ENCODE results near the gene ODAD3.
"Not testable (repeated sequence)": the region's sequence is repeated elsewhere in the genome, so short reads cannot be mapped to it uniquely, and the experiment has no call there.

Gene ODAD3

GRCh38 chr19:11435057-11435832, at the start of gene ODAD3, which contains the start of gene PRKCSH:
ODAD3 (minus strand) TSS chr19:11435121; CDS start chr19:11435016, 105 bp downstream.
PRKCSH (plus strand) TSS chr19:11435635; CDS start chr19:11436118, 483 bp downstream.
- in situ Hi-C loops (cut with HindIII; ENCODE audit: low pct_ligation_motif_present, low pct_unique_long_range_greater_than_20kb, low sequenced_read_pairs) = no loop called here
- peak; percentile 99 for DNase-seq

- DNase-seq = no peak
- in situ Hi-C loops (cut with HindIII; ENCODE audit: low pct_ligation_motif_present, low pct_unique_long_range_greater_than_20kb, low sequenced_read_pairs) = no loop called here
These were observed 48.6 kb upstream of the ODAD3 start for GRCh38 chr19:11483366-11484111.

- in situ Hi-C loops (cut with HindIII; ENCODE audit: low pct_ligation_motif_present, low pct_unique_long_range_greater_than_20kb, low sequenced_read_pairs) = no loop called here
- DNase-seq = peak; percentile 75
These were observed 47.6 kb upstream of the ODAD3 start for GRCh38 chr19:11482384-11483050.

- in situ Hi-C loops (cut with HindIII; ENCODE audit: low pct_ligation_motif_present, low pct_unique_long_range_greater_than_20kb, low sequenced_read_pairs) = no loop called here
- peak; percentile 86 for DNase-seq
These were observed 46.8 kb upstream of the ODAD3 start for GRCh38 chr19:11481534-11482383.

GRCh38 chr19:11480715-11481533, 46.0 kb upstream of the ODAD3 start, which contains the start of gene ELAVL3:
ELAVL3 (minus strand) TSS chr19:11481046; CDS start chr19:11480608, 438 bp downstream.
- in situ Hi-C loops (cut with HindIII; ENCODE audit: low pct_ligation_motif_present, low pct_unique_long_range_greater_than_20kb, low sequenced_read_pairs) = no loop called here
- no peak for DNase-seq

GRCh38 chr19:11479898-11480714, 45.2 kb upstream of the ODAD3 start:
- in situ Hi-C loops (cut with HindIII; ENCODE audit: low pct_ligation_motif_present, low pct_unique_long_range_greater_than_20kb, low sequenced_read_pairs) = no loop called here
- no peak for DNase-seq

- in situ Hi-C loops (cut with HindIII; ENCODE audit: low pct_ligation_motif_present, low pct_unique_long_range_greater_than_20kb, low sequenced_read_pairs) = no loop called here
- no peak for DNase-seq
These were observed 44.4 kb upstream of the ODAD3 start for GRCh38 chr19:11479090-11479897.

- no peak for DNase-seq
- in situ Hi-C loops (cut with HindIII; ENCODE audit: low pct_ligation_motif_present, low pct_unique_long_range_greater_than_20kb, low sequenced_read_pairs) = no loop called here
These were observed 43.5 kb upstream of the ODAD3 start for GRCh38 chr19:11478167-11479089.

- peak; percentile 20 for DNase-seq
- in situ Hi-C loops (cut with HindIII; ENCODE audit: low pct_ligation_motif_present, low pct_unique_long_range_greater_than_20kb, low sequenced_read_pairs) = no loop called here
These were observed 40.9 kb upstream of the ODAD3 start for GRCh38 chr19:11475861-11476260.

- DNase-seq; in situ Hi-C loops (cut with HindIII; ENCODE audit: low pct_ligation_motif_present, low pct_unique_long_range_greater_than_20kb, low sequenced_read_pairs): not testable (repeated sequence)
These were observed 40.4 kb upstream of the ODAD3 start for GRCh38 chr19:11475343-11475742.

- in situ Hi-C loops (cut with HindIII; ENCODE audit: low pct_ligation_motif_present, low pct_unique_long_range_greater_than_20kb, low sequenced_read_pairs) = no loop called here
These were observed 38.8 kb upstream of the ODAD3 start for GRCh38 chr19:11473725-11474124.

GRCh38 chr19:11468266-11468845, 33.4 kb upstream of the ODAD3 start:
- DNase-seq; in situ Hi-C loops (cut with HindIII; ENCODE audit: low pct_ligation_motif_present, low pct_unique_long_range_greater_than_20kb, low sequenced_read_pairs): not testable (repeated sequence)

More at GRCh38 chr19:11473725-11474124, 38.8 kb upstream of the ODAD3 start:
- DNase-seq = no peak

GRCh38 chr19:11465600-11465999, 30.7 kb upstream of the ODAD3 start:
- no peak for DNase-seq
- in situ Hi-C loops (cut with HindIII; ENCODE audit: low pct_ligation_motif_present, low pct_unique_long_range_greater_than_20kb, low sequenced_read_pairs) = no loop called here

- DNase-seq = no peak
- in situ Hi-C loops (cut with HindIII; ENCODE audit: low pct_ligation_motif_present, low pct_unique_long_range_greater_than_20kb, low sequenced_read_pairs) = no loop called here
These were observed 29.7 kb upstream of the ODAD3 start for GRCh38 chr19:11464333-11465265.
